HEK293 (cell line): Measurements from ENCODE around the gene RAD50.

ENCODE experiments used
- HIC1 ChIP-seq: fragments of 450-650 bp; formaldehyde crosslinking; IDR thresholded peaks from 2 replicates; pipeline ENCODE4 v1.5.1; 2016; ENCODE audit warnings: missing biosample characterization, missing genetic modification characterization
- KLF1 ChIP-seq: fragments of 450-650 bp; formaldehyde crosslinking; IDR thresholded peaks from 2 replicates; pipeline ENCODE4 v1.5.1; 2016; ENCODE audit warnings: missing biosample characterization, missing genetic modification characterization
- KLF7 ChIP-seq: fragments of 450-650 bp; formaldehyde crosslinking; IDR thresholded peaks from 2 replicates; pipeline ENCODE4 v1.5.1; 2016; ENCODE audit warnings: missing biosample characterization, missing genetic modification characterization, borderline replicate concordance
- SALL2 ChIP-seq: fragments of 450-650 bp; formaldehyde crosslinking; IDR thresholded peaks from 2 replicates; pipeline ENCODE4 v1.5.0; 2017; ENCODE audit warnings: missing biosample characterization, mild to moderate bottlenecking, missing genetic modification characterization, borderline replicate concordance
- WT1 ChIP-seq: fragments of 450-650 bp; formaldehyde crosslinking; IDR thresholded peaks from 2 replicates; pipeline ENCODE4 v1.5.1; 2016; ENCODE audit warnings: missing biosample characterization, missing genetic modification characterization
- ZBTB11 ChIP-seq: fragments of 450-650 bp; formaldehyde crosslinking; conservative IDR thresholded peaks from 2 replicates; pipeline ENCODE4 v1.5.1; 2016; ENCODE audit warnings: low read depth, missing biosample characterization, missing genetic modification characterization
- ZBTB49 ChIP-seq: fragments of 450-650 bp; formaldehyde crosslinking; IDR thresholded peaks from 2 replicates; pipeline ENCODE4 v1.5.1; 2016; ENCODE audit warnings: missing biosample characterization, missing genetic modification characterization, low read depth
- ZBTB8A ChIP-seq: fragments of 450-650 bp; formaldehyde crosslinking; IDR thresholded peaks from 2 replicates; pipeline ENCODE4 v1.5.1; 2016; ENCODE audit warnings: missing biosample characterization, missing genetic modification characterization
- ZNF114 ChIP-seq: fragments of 450-650 bp; formaldehyde crosslinking; IDR thresholded peaks from 2 replicates; pipeline ENCODE4 v1.5.0; 2017; ENCODE audit warnings: missing biosample characterization, missing genetic modification characterization
- ZNF18 ChIP-seq: fragments of 450-650 bp; formaldehyde crosslinking; IDR thresholded peaks from 2 replicates; pipeline ENCODE4 v1.5.1; 2016; ENCODE audit warnings: missing biosample characterization, missing genetic modification characterization
- ZNF19 ChIP-seq: fragments of 450-650 bp; formaldehyde crosslinking; IDR thresholded peaks from 2 replicates; pipeline ENCODE4; 2016; ENCODE audit warnings: missing biosample characterization, missing genetic modification characterization, low read depth
- ZNF248 ChIP-seq: fragments of 450-650 bp; formaldehyde crosslinking; IDR thresholded peaks from 2 replicates; pipeline ENCODE4 v1.5.1; 2017; ENCODE audit warnings: missing biosample characterization, missing genetic modification characterization
- ZNF274 ChIP-seq, 2 experiments: fragments of 200-500 bp in 1 of 2; fragments of 450-650 bp in 1 of 2; sonication (Bioruptor generic) in 1 of 2; formaldehyde crosslinking in 1 of 2; IDR thresholded peaks; 2 replicates each; pipeline versions ENCODE4 v1.5.1 to v1.6.1; 2014 to 2016; ENCODE audit warnings: borderline replicate concordance in 1 of 2, inconsistent platforms in 1 of 2, low read length in 1 of 2, missing biosample characterization in 1 of 2, missing genetic modification characterization in 1 of 2
- ZNF280D ChIP-seq: fragments of 450-650 bp; formaldehyde crosslinking; IDR thresholded peaks from 2 replicates; pipeline ENCODE4 v1.5.1; 2016; ENCODE audit warnings: missing biosample characterization, missing genetic modification characterization
- ZNF423 ChIP-seq: fragments of 450-650 bp; formaldehyde crosslinking; IDR thresholded peaks from 2 replicates; pipeline ENCODE4 v1.5.1; 2016; ENCODE audit warnings: missing biosample characterization, missing genetic modification characterization
- ZNF433 ChIP-seq: fragments of 450-650 bp; formaldehyde crosslinking; IDR thresholded peaks from 2 replicates; pipeline ENCODE4 v1.5.1; 2016; ENCODE audit warnings: missing biosample characterization, missing genetic modification characterization, low read depth
- ZNF488 ChIP-seq: fragments of 450-650 bp; formaldehyde crosslinking; IDR thresholded peaks from 2 replicates; pipeline ENCODE4 v1.5.1; 2016; ENCODE audit warnings: missing biosample characterization, missing genetic modification characterization
- ZNF514 ChIP-seq: fragments of 450-650 bp; formaldehyde crosslinking; IDR thresholded peaks from 2 replicates; pipeline ENCODE4 v1.5.1; 2016; ENCODE audit warnings: missing biosample characterization, missing genetic modification characterization
- ZNF530 ChIP-seq: fragments of 450-650 bp; formaldehyde crosslinking; IDR thresholded peaks from 2 replicates; pipeline ENCODE4 v1.5.1; 2016; ENCODE audit warnings: low read depth, missing biosample characterization, missing genetic modification characterization
- ZNF558 ChIP-seq: fragments of 450-650 bp; formaldehyde crosslinking; IDR thresholded peaks from 2 replicates; pipeline ENCODE4 v1.5.1; 2016; ENCODE audit warnings: missing biosample characterization, missing genetic modification characterization
- ZNF571 ChIP-seq: fragments of 450-650 bp; formaldehyde crosslinking; IDR thresholded peaks from 2 replicates; pipeline ENCODE4 v1.5.0; 2017; ENCODE audit warnings: missing biosample characterization, missing genetic modification characterization
- ZNF629 ChIP-seq: fragments of 450-650 bp; formaldehyde crosslinking; IDR thresholded peaks from 2 replicates; pipeline ENCODE4 v1.5.1; 2017; ENCODE audit warnings: missing biosample characterization, missing genetic modification characterization
- ZNF658 ChIP-seq: fragments of 450-650 bp; formaldehyde crosslinking; IDR thresholded peaks from 2 replicates; pipeline ENCODE4; 2016; ENCODE audit warnings: missing biosample characterization, missing genetic modification characterization
- ZSCAN16 ChIP-seq: fragments of 450-650 bp; formaldehyde crosslinking; IDR thresholded peaks from 2 replicates; pipeline ENCODE4 v1.5.1; 2016; ENCODE audit warnings: missing biosample characterization, missing genetic modification characterization
- ZSCAN23 ChIP-seq: fragments of 450-650 bp; formaldehyde crosslinking; IDR thresholded peaks from 2 replicates; pipeline ENCODE4 v1.5.1; 2016; ENCODE audit warnings: missing biosample characterization, missing genetic modification characterization

RAD50 gene

GRCh38 chr5:132556763-132557477 is at the start of gene RAD50 (continued):
- TF ChIP-seq KLF7 (tag by site-specific recombination) (no peak), ZNF571 (tag by site-specific recombination) (no peak), ZBTB8A (peak; percentile 44), ZNF629 (tag by site-specific recombination) (peak; percentile 65; the same call in 1 of the 2 replicates), ZNF280D (tag by site-specific recombination) (no peak), ZNF19 (tag by site-specific recombination) (no peak), ZNF423 (tag by site-specific recombination) (0 out of 2 replicates have a peak, but pooled peaks have one; percentile 42), ZNF514 (tag by site-specific recombination) (no peak), KLF1 (tag by site-specific recombination) (no peak), ZBTB11 (peak; percentile 89), ZNF248 (tag by site-specific recombination) (no peak), ZNF558 (tag by site-specific recombination) (no peak), HIC1 (tag by site-specific recombination) (peak; percentile 42; the same call in 1 of the 2 replicates), ZNF488 (tag by site-specific recombination) (no peak), ZNF658 (no peak), ZBTB49 (no peak), ZNF114 (no peak), ZSCAN23 (tag by site-specific recombination) (peak; percentile 42; the same call in 1 of the 2 replicates), ZNF530 (tag by site-specific recombination) (no peak), SALL2 (tag by site-specific recombination) (no peak), ZSCAN16 (tag by site-specific recombination) (no peak), ZNF18 (tag by site-specific recombination) (no peak), WT1 (tag by site-specific recombination) (peak; percentile 42; the same call in 1 of the 2 replicates), ZNF274 (IDR thresholded peaks at IDR 0.05; ENCODE audit: low read length) (no peak), ZNF274 (tag by site-specific recombination; IDR thresholded peaks at IDR 0.05; ENCODE audit: borderline replicate concordance) (no peak), ZNF433 (no peak)
